Caco-2 (cell line): Measurements from ENCODE around the gene DROSHA. TPM values are rescaled to one million over a fixed set of nuclear protein-coding genes. Genes with fewer than 3 reads are reported as not detected.

Source experiments
- BruUV-seq: library from RNA; stranded (reverse); fragments of 400-500 nt; replicated peaks from 2 replicates; lab custom pipeline; 2021; lab: Mats Ljungman, UMichigan
- CTCF ChIA-PET: fragments of 300-600 bp; sonication (Branson Sonifier 250); formaldehyde crosslinking; loops from one replicate; lab custom pipeline; 2022; ENCODE audit warnings: antibody characterized with exemption; lab: Charles Lee
- POLR2A ChIA-PET: fragments of 300-600 bp; sonication (Branson Sonifier 250); formaldehyde crosslinking; loops from one replicate; lab custom pipeline; 2022; ENCODE audit warnings: antibody characterized with exemption; lab: Charles Lee
- DNase-seq, 2 experiments: peaks; one replicate each; pipeline versions ENCODE4 v3.0.0 to v3.0.0-alpha.2; 2020 to 2022
- H3K27me3 ChIP-seq: replicated peaks from 2 replicates; pipeline ENCODE4 v1.6.0; 2011; ENCODE audit warnings: low read length; ENCODE audit not compliant: control insufficient read depth, insufficient read depth
- H3K36me3 ChIP-seq: 2 replicates; pipeline ENCODE4 v1.5.1; 2011; ENCODE audit warnings: low read length; ENCODE audit not compliant: control insufficient read depth, insufficient read depth
- H3K4me1 ChIP-seq: fragments of 250-450 bp; sonication (Bioruptor Pico); 2 replicates; pipeline ENCODE4 v1.5.1; 2020; ENCODE audit warnings: mild to moderate bottlenecking
- H3K4me3 ChIP-seq: 2 replicates; pipeline ENCODE4 v1.5.1; 2011; ENCODE audit warnings: low read depth, mild to moderate bottlenecking, control low read depth, low read length
- H3K9me3 ChIP-seq: fragments of 250-450 bp; sonication (Bioruptor Pico); 2 replicates; pipeline ENCODE4 v1.5.1; 2020; ENCODE audit warnings: mild to moderate bottlenecking, moderate library complexity
- H3K27ac Mint-ChIP-seq: one replicate; pipeline ENCODE4 v1.8.0; 2022; ENCODE audit warnings: mixed read lengths; ENCODE audit not compliant: unreplicated experiment
- H3K27me3 Mint-ChIP-seq: one replicate; pipeline ENCODE4 v1.8.0; 2022; ENCODE audit warnings: mixed read lengths; ENCODE audit not compliant: insufficient read depth, unreplicated experiment
- H3K36me3 Mint-ChIP-seq: one replicate; pipeline ENCODE4 v1.8.0; 2022; ENCODE audit warnings: mild to moderate bottlenecking, mixed read lengths; ENCODE audit not compliant: insufficient read depth, unreplicated experiment
- H3K4me1 Mint-ChIP-seq: one replicate; pipeline ENCODE4 v1.8.0; 2022; ENCODE audit warnings: low read depth, mixed read lengths; ENCODE audit not compliant: unreplicated experiment
- H3K4me3 Mint-ChIP-seq: one replicate; pipeline ENCODE4 v1.8.0; 2022; ENCODE audit warnings: mild to moderate bottlenecking, moderate library complexity, mixed read lengths; ENCODE audit not compliant: unreplicated experiment
- H3K9me3 Mint-ChIP-seq: one replicate; pipeline ENCODE4 v1.8.0; 2022; ENCODE audit warnings: mixed read lengths; ENCODE audit not compliant: unreplicated experiment
- CTCF ChIP-seq, 2 experiments: fragments of 200-600 bp in 1 of 2; IDR thresholded peaks; 1 replicate in 1 of 2; 2 replicates in 1 of 2; pipeline versions ENCODE4 v1.5.1 to v1.8.0; 2011 to 2022; ENCODE audit warnings: antibody characterized with exemption in 1 of 2, control low read depth in 1 of 2, inconsistent platforms in 1 of 2, low read depth in 1 of 2, low read length in 1 of 2, mild to moderate bottlenecking in 1 of 2, moderate library complexity in 1 of 2; ENCODE audit not compliant: insufficient read depth in 1 of 2, severe bottlenecking in 1 of 2, unreplicated experiment in 1 of 2
- intact Hi-C: fragments of 100-400 bp; cut with micrococcal nuclease; formaldehyde crosslinking; loops from one replicate; pipeline ENCODE4 v1.10.0; 2022; ENCODE audit not compliant: unreplicated experiment
- total RNA-seq: library from RNA; stranded (reverse); gene quantifications from 2 replicates; pipeline ENCODE4 v1.2.3, GENCODE V29; 2022

DROSHA gene
- total RNA-seq, 1 experiment from 2014 or later, result 88.4 TPM

GRCh38 chr5:31421806-31422586, 109.9 kb downstream of the DROSHA start:
- POLR2A ChIA-PET, result no interaction called here
- H3K36me3 Mint-ChIP-seq, result peaks cover 50% of the 10 kb centered on the region

GRCh38 chr5:31417512-31417911, 114.4 kb downstream of the DROSHA start:
- Mint-ChIP-seq H3K36me3 (peaks cover 27% of the 10 kb centered on the region), H3K4me3 (no peak overlapping the region), H3K4me1 (no peaks in the 10 kb centered on the region), H3K9me3 (no peaks in the 10 kb centered on the region), H3K27ac (no peak overlapping the region), H3K27me3 (no peaks in the 10 kb centered on the region)
- H3K4me3 ChIP-seq, result no peak overlapping the region
- CTCF ChIA-PET, result no interaction called here
- no peaks in the 10 kb centered on the region for H3K27me3 ChIP-seq
- POLR2A ChIA-PET, result no interaction called here
- H3K9me3 ChIP-seq, result no peaks in the 10 kb centered on the region
- intact Hi-C loops, result no loop called here
- DNase-seq, result no peak
- 0 out of 2 replicates have a peak, but pooled peaks cover 1% of the 10 kb centered on the region for H3K36me3 ChIP-seq
- no peak for TF ChIP-seq CTCF (IDR thresholded peaks at IDR 0.05; ENCODE audit: insufficient read depth in 1 of 2, low read depth in 1 of 2, low read length in 1 of 2, severe bottlenecking in 1 of 2, unreplicated experiment in 1 of 2)
- H3K4me1 ChIP-seq, result no peaks in the 10 kb centered on the region
- no TSS peak for BruUV-seq

More at GRCh38 chr5:31421806-31422586, 109.9 kb downstream of the DROSHA start:
- H3K4me3 ChIP-seq, result no peak overlapping the region
- intact Hi-C loops, result no loop called here
- BruUV-seq, result no TSS peak
- 0 out of 2 replicates have a peak, but pooled peaks cover 1% of the 10 kb centered on the region for H3K36me3 ChIP-seq
- H3K9me3 ChIP-seq, result no peaks in the 10 kb centered on the region
- Mint-ChIP-seq H3K27me3 (no peaks in the 10 kb centered on the region), H3K27ac (no peak overlapping the region), H3K9me3 (no peaks in the 10 kb centered on the region), H3K4me1 (no peaks in the 10 kb centered on the region), H3K4me3 (no peak overlapping the region)
- no peaks in the 10 kb centered on the region for H3K27me3 ChIP-seq
- DNase-seq, result no peak
- CTCF ChIA-PET, result no interaction called here
- TF ChIP-seq CTCF (IDR thresholded peaks at IDR 0.05; ENCODE audit: insufficient read depth in 1 of 2, low read depth in 1 of 2, low read length in 1 of 2, severe bottlenecking in 1 of 2, unreplicated experiment in 1 of 2), result no peak
- no peaks in the 10 kb centered on the region for H3K4me1 ChIP-seq

GRCh38 chr5:31416547-31416946, 115.3 kb downstream of the DROSHA start:
- H3K36me3 Mint-ChIP-seq, result peaks cover 26% of the 10 kb centered on the region
- CTCF ChIA-PET, result no interaction called here
- POLR2A ChIA-PET, result no interaction called here
- H3K9me3 ChIP-seq, result no peaks in the 10 kb centered on the region
- BruUV-seq, result no TSS peak
- no peaks in the 10 kb centered on the region for H3K27me3 Mint-ChIP-seq
- intact Hi-C loops, result no loop called here
- H3K4me1 ChIP-seq, result no peaks in the 10 kb centered on the region
- no peak overlapping the region for H3K4me3 Mint-ChIP-seq
- H3K27me3 ChIP-seq, result no peaks in the 10 kb centered on the region
- H3K27ac Mint-ChIP-seq, result no peak overlapping the region
- H3K4me1 Mint-ChIP-seq, result no peaks in the 10 kb centered on the region
- no peaks in the 10 kb centered on the region for H3K9me3 Mint-ChIP-seq
- DNase-seq, result no peak
- no peak overlapping the region for H3K4me3 ChIP-seq
- H3K36me3 ChIP-seq, result 0 out of 2 replicates have a peak, but pooled peaks cover 1% of the 10 kb centered on the region
- TF ChIP-seq CTCF (IDR thresholded peaks at IDR 0.05; ENCODE audit: insufficient read depth in 1 of 2, low read depth in 1 of 2, low read length in 1 of 2, severe bottlenecking in 1 of 2, unreplicated experiment in 1 of 2), result no peak
